Measurements from ENCODE around the gene BRSK2. TPM values are rescaled to one million over a fixed set of nuclear protein-coding genes. Genes with fewer than 3 reads are reported as not detected.
"Not testable (repeated sequence)": the region's sequence is repeated elsewhere in the genome, so short reads cannot be mapped to it uniquely, and the experiment has no call there.

BRSK2 gene
- total RNA-seq, 4 donors from 2014 or later, result 1.4 to 8.6 (median 2.0) TPM

- Histone ChIP-seq H3K9me3 (peaks cover 0 to 5% (median 0%) of the 10 kb centered on the region in 3 donors), H3K4me1 (no peaks in the 10 kb centered on the region), H3K27ac (no peak overlapping the region), H3K36me3 (no peaks in the 10 kb centered on the region), H3K4me3 (no peak overlapping the region), H3K27me3 (peaks cover 53% of the 10 kb centered on the region)
- TF ChIP-seq CTCF (IDR thresholded peaks at IDR 0.05), result no peak
- TF ChIP-seq POLR2A (IDR thresholded peaks at IDR 0.05), result no peak
- no peak for TF ChIP-seq EP300 (IDR thresholded peaks at IDR 0.05)
- no peak for TF ChIP-seq POLR2AphosphoS5 (IDR thresholded peaks at IDR 0.05)
- no CpG with 5 or more reads among the region's 13 CpGs for WGBS, 2 donors (ENCODE audit: low coverage in 1 of 2)
- ATAC-seq, result no peak
Observed at GRCh38 chr11:1411301-1411700, 21.6 kb downstream of the BRSK2 start.

GRCh38 chr11:1411739-1412138 is 22.0 kb downstream of the BRSK2 start:
- H3K4me3 ChIP-seq, H3K27ac ChIP-seq, ATAC-seq, H3K36me3 ChIP-seq, H3K9me3 ChIP-seq, H3K4me1 ChIP-seq: not testable (repeated sequence)
- H3K27me3 ChIP-seq, result peaks cover 48% of the 10 kb centered on the region
- WGBS, 2 donors (ENCODE audit: low coverage in 1 of 2), result 20% methylated on average over 1 of the region's 27 CpGs; no CpG with 5 or more reads in 1 of the 2 donors

GRCh38 chr11:1412377-1413095 is 22.8 kb downstream of the BRSK2 start:
- no CpG with 5 or more reads among the region's 36 CpGs for WGBS, 2 donors (ENCODE audit: low coverage in 1 of 2)
- no peak overlapping the region for H3K4me3 ChIP-seq
- TF ChIP-seq POLR2AphosphoS5 (IDR thresholded peaks at IDR 0.05) (no peak), POLR2A (IDR thresholded peaks at IDR 0.05) (no peak), EP300 (IDR thresholded peaks at IDR 0.05) (no peak), CTCF (IDR thresholded peaks at IDR 0.05) (no peak)

GRCh38 chr11:1414650-1415049 is 24.9 kb downstream of the BRSK2 start:
- Histone ChIP-seq H3K9me3 (peaks cover 0 to 38% (median 5%) of the 10 kb centered on the region in 3 donors), H3K27me3 (peaks cover 30% of the 10 kb centered on the region), H3K4me3 (no peak overlapping the region), H3K36me3 (no peaks in the 10 kb centered on the region), H3K4me1 (no peaks in the 10 kb centered on the region), H3K27ac (no peak overlapping the region)
- 82 to 84% methylated on average over 18 of the region's 22 CpGs for WGBS, 2 donors (ENCODE audit: low coverage in 1 of 2)
- TF ChIP-seq CTCF (IDR thresholded peaks at IDR 0.05) (no peak), POLR2A (IDR thresholded peaks at IDR 0.05) (no peak), EP300 (IDR thresholded peaks at IDR 0.05) (no peak), POLR2AphosphoS5 (IDR thresholded peaks at IDR 0.05) (no peak)
- ATAC-seq, result no peak

More at GRCh38 chr11:1412377-1413095, 22.8 kb downstream of the BRSK2 start:
- Histone ChIP-seq H3K36me3 (no peaks in the 10 kb centered on the region), H3K9me3 (peaks cover 0 to 17% (median 2%) of the 10 kb centered on the region in 3 donors), H3K4me1 (no peaks in the 10 kb centered on the region), H3K27ac (no peak overlapping the region), H3K27me3 (peaks cover 40% of the 10 kb centered on the region)
- ATAC-seq, result no peak

GRCh38 chr11:1415631-1416030 is 25.9 kb downstream of the BRSK2 start:
- H3K27me3 ChIP-seq, result peaks cover 25% of the 10 kb centered on the region
- no peak overlapping the region for H3K4me3 ChIP-seq
- H3K27ac ChIP-seq, result no peak overlapping the region
- no peaks in the 10 kb centered on the region for H3K4me1 ChIP-seq
- TF ChIP-seq POLR2AphosphoS5 (IDR thresholded peaks at IDR 0.05) (no peak), EP300 (IDR thresholded peaks at IDR 0.05) (no peak), POLR2A (IDR thresholded peaks at IDR 0.05) (no peak), CTCF (IDR thresholded peaks at IDR 0.05) (no peak)
- no peak for ATAC-seq
- 60% methylated on average over 1 of the region's 7 CpGs; no CpG with 5 or more reads in 1 of the 2 donors for WGBS, 2 donors (ENCODE audit: low coverage in 1 of 2)
- peaks cover 0 to 48% (median 5%) of the 10 kb centered on the region in 3 donors for H3K9me3 ChIP-seq
- H3K36me3 ChIP-seq, result no peaks in the 10 kb centered on the region

- H3K36me3 ChIP-seq, ATAC-seq, H3K4me3 ChIP-seq, H3K27ac ChIP-seq, H3K4me1 ChIP-seq: not testable (repeated sequence)
- 86% methylated on average over 1 of the region's 1 CpG; no CpG with 5 or more reads in 1 of the 2 donors for WGBS, 2 donors (ENCODE audit: low coverage in 1 of 2)
- peaks cover 0 to 50% (median 5%) of the 10 kb centered on the region in 3 donors for H3K9me3 ChIP-seq
- H3K27me3 ChIP-seq, result peaks cover 15% of the 10 kb centered on the region
Observed at GRCh38 chr11:1418192-1418795, 28.6 kb downstream of the BRSK2 start.

All from gastroesophageal sphincter (tissue), 4 donors.